ENCODE results near the gene SLC2A6.

Gene SLC2A6

DNA sequence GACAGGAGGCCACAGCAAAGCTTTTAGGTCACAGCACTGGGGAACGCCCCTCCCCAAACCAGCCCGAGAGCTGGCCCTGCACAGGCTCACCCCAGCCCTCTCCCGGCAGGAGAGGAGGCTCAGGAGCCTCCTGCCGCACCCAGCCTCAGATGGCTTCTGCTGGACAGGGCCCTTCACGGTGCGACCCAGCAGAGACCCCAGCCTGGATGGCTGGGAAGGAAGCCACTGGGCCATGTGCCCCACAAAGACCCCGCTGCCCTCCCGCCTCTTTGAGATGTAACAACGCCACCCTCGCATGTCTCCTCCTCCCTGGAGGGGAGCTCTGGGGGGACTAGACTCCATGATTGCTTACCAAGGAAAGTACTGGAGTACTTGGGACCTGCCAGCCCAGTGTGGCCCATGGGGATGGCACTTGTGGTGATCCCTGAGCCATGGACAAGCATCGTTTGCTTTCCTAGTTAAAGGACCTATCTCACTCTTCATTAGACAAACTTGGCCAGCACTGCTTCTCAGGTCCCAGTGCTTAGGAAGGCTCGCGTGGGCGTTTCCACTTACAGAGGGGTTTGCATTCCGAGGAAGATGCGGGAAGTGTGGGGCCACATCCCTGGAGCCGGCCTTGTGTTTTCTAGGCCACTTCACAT is 36.8 kb upstream of the SLC2A6 start:
- DNase-seq (no peak), ATAC-seq (no peak)

DNA sequence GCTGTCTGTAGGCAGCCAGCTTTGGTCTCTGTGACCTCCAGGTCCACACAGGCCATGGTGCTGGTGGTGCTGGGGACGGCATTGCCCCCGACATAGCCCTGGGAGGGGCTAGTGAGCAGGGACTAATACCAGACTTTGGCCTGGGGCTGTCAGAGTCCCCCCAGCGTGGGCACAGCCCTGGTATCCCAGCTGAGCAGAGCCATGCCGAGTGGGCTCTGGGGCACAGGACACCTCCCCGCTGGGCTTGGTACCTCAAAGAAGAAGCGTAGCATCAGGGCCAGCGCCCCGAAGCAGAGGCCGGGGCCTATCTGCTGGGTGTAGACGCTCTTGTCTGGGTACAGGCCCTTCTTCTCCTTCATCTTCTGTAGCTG is 36.3 kb upstream of the SLC2A6 start:
- DNase-seq (no peak), ATAC-seq (no peak)

GRCh38 chr9:133514460-133515239 is 35.8 kb upstream of the SLC2A6 start:
- ATAC-seq: no peak
- no peak for DNase-seq

DNA sequence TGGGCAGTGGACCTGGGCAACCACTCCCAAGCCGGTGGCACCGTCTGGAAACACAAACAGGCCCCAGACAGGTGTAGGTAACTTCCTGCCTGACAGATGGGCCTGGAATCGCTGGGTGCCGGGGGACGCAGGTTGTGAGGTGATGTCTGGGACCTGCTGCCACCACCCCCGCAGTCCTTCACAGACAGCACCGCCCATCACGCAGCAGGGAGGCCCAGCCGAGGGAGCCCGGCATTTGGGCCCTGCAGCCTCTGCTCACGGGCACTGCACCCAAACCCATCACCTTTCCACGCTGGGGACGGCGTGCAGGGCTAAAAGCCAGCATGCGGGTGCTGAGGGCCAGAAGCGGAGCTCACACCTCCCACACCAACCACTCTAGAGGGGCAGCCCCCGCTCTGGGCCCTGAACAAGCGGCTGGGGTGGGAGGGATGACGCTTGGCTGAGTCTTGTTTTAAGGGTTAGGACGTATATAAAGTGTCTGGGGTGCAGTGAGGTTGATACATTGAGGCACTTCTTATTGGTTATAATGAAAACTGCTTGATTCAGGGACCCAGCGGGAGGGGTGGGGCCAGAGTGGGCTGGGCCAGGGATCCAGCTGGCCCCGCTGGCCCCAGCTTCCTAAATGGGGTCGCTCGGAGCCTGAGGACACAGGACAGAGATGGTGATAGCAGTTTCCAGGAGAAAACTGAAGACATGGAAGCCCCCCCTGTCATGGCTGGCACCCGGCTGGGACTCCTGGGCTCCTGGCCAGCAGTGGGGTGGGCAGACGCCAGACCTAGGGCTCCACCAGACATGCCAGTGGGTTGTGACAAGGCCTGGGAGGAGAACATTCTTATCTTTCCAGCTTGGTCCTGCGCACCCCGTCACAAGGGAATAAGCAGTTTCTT is 34.6 kb upstream of the SLC2A6 start:
- ATAC-seq: no peak
- no peak for DNase-seq

- DNase-seq (no peak), ATAC-seq (no peak)
These were observed 33.6 kb upstream of the SLC2A6 start for GRCh38 chr9:133512253-133513213.

DNA sequence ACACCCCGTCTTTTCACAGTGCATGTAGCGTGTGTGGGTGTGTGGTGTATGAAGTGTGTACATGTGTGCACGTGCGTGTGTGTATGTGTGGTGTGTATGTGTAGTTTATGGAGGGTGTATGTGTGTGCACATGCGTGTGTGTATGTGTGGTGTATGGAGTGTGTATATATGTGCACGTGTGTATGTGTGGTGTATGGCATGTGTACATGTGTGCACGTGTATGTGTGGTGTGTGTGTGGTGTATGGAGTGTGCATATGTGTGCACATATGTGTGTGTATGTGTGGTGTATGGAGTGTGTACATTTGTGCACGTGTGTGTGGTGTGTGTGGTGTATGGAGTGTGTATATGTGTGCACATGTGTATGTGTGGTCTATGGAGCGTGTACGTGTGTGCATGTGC is 32.7 kb upstream of the SLC2A6 start:
- ATAC-seq (no peak), DNase-seq (no peak)

GRCh38 chr9:133510926-133511505 is 32.1 kb upstream of the SLC2A6 start:
- no peak for DNase-seq
- ATAC-seq: no peak

DNA sequence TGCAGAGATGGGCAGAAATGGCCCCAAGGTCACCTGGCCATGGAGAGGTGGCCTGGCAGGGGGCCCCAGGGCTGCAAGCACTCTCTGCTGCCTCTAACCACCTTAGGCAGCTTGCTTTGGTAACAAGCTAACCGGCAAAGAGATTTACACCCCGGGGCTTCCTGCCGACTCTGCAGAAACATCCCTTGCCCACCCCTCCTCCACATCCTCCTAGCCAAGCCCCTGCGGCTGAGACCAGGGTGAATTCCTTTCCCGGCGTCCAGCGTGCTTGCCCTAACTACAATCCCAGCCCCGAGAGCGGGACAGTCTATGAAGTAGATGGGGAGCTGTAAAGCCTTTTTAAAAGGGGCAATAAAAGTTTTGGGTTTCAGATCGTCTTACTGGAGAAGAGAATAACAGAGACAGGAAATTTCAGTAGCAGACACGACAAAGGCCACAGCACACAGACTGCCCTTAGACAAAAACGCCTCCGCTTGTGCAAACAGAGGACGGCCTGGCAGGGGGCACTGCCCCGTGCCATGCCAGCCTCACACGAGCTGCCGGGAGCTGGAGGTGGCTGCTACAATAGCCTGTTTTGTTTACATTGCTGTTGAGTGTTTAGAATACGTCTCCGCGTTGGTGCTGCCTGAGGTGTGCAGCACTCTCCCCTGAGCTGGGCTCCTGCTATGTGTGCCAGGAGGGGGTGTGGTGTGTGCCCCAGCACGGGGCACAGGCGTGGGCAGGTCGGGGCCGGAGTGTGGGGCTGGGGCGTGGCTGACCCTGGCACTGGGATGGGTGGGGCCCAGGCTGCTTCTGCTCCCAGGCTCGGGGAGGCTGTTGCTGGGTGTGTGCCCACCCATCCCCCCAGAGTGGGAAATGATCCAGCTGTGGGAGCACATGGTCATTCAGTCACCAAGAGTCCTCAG is 30.5 kb upstream of the SLC2A6 start:
- peak; percentile 14 for DNase-seq
- peak; percentile 44 for ATAC-seq

- DNase-seq (no peak), ATAC-seq (no peak)
These were observed 29.1 kb upstream of the SLC2A6 start for GRCh38 chr9:133508046-133508445.

DNA sequence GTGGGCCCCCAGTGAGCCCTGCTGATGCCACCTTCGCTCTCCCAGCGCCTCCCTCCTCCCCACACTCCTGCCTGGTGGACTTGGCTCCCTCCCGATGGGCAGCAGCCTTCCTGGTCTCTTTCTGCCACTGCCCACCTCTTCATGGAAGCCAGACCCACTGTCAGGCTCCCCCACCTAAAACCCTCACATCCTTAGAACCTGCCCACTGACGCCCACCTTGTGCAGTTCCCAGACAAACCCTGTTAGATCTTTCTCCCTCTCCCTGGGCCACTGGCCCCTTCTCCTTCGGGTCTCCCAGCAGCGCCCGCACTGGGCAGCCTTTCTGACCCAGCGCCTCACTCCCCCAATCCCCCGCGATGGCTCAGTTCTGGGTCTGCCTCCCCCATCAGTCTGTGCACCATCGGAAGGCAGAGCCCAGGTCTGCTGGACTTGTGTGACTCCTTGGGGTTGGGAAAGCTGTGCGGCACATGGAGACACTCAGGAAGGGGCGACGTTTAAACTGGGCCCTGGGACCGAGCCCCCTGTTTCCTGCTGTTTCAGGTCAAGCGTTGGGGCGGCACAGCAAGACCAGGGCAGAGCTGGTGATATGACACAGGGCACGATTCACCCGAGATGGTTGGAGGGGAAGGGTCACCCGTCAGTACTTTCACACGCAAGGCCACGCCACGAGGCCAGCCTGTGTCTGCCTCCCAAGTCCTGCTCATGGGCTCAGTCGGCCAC is 28.5 kb upstream of the SLC2A6 start:
- DNase-seq (no peak), ATAC-seq (no peak)

DNA sequence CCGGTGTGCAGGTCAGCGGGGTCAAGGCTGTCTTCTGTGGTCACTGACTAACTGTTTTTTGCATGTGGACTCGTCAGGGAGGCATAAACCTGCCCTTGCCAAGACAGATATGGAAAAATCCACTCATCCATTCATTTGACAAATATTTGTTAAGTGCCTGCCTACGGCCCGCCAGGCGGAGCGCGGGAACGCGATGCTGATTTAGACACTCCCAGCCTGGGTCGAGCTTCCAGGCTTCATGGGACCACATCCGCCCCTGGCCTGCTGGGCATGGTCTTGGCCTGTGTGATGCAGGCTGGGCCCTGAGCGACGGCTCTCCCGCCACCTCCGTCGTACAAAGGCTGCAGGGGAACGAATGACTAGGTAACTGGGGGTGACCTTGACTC is 27.7 kb upstream of the SLC2A6 start:
- no peak for ATAC-seq
- no peak for DNase-seq

- DNase-seq (no peak), ATAC-seq (no peak)
These were observed 27.2 kb upstream of the SLC2A6 start for GRCh38 chr9:133505901-133506652.

- ATAC-seq: no peak
- DNase-seq: no peak
These were observed 26.4 kb upstream of the SLC2A6 start for GRCh38 chr9:133505186-133505830.

GRCh38 chr9:133502112-133502511 is 23.2 kb upstream of the SLC2A6 start:
- ATAC-seq (no peak), DNase-seq (no peak)

- DNase-seq: no peak
- no peak for ATAC-seq
These were observed 21.0 kb upstream of the SLC2A6 start for GRCh38 chr9:133499892-133500270.

GRCh38 chr9:133499132-133499891 is 20.4 kb upstream of the SLC2A6 start:
- DNase-seq (no peak), ATAC-seq (no peak)
